HG02973 (cell line): ENCODE measurements around the gene HMGXB4.

ENCODE experiments used
- ATAC-seq: cut with Tn5 transposase; IDR thresholded peaks from one replicate; pipeline ENCODE4 v1.9.1; 2021; ENCODE audit warnings: moderate library complexity; ENCODE audit not compliant: unreplicated experiment

Gene HMGXB4

DNA sequence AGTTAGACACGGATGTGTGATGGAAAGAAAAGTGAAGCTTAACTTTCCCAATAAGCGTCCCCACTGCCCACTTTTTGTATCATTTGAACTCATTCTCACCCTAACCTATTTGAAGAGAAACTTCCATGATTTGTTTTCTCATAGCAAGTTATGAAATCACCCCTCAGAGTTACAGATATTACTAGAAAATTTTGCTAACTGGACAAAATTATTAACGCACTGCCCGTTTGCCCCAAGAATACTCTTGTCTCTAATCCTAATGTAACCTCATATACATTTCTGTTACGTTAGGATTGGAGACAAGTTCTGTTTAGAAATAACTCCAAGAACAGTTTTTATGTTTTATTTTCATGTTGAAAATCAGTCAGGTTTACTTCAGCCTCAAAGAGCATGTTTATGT, 67.9 kb downstream of the HMGXB4 start:
- ATAC-seq = no peak

DNA sequence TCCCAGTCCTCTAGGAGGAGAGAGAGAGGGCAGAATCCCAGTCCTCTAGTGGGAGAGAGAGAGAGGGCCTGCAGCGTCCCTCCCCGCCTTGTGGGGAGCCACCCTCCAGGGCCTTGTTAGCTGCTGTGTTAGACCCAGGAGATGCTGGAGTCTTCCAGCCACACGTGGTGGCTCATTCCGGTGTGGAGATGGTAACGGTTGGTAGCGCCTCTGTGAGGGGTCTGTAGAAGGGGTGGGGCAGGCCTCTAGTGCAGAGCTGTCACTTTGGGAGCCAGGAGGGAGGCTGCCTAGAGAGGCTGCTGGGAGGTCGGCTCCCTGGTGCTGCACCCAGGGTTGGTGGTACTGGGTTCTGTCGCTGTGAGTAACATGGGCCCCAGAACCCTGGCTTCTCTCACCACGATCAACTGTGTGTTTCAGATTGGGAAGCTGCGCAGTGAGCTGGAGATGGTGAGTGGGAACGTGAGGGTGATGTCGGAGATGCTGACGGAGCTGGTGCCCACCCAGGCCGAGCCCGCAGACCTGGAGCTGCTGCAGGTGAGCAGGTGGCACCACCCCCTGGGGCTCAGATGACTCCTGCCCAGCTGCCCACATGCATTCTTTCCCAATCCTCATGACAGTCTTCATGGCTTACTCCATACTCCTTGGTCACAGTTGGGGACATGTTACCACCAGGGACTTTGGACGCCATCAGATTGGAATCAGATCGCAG, 69.7 kb downstream of the HMGXB4 start:
- ATAC-seq = no peak

DNA sequence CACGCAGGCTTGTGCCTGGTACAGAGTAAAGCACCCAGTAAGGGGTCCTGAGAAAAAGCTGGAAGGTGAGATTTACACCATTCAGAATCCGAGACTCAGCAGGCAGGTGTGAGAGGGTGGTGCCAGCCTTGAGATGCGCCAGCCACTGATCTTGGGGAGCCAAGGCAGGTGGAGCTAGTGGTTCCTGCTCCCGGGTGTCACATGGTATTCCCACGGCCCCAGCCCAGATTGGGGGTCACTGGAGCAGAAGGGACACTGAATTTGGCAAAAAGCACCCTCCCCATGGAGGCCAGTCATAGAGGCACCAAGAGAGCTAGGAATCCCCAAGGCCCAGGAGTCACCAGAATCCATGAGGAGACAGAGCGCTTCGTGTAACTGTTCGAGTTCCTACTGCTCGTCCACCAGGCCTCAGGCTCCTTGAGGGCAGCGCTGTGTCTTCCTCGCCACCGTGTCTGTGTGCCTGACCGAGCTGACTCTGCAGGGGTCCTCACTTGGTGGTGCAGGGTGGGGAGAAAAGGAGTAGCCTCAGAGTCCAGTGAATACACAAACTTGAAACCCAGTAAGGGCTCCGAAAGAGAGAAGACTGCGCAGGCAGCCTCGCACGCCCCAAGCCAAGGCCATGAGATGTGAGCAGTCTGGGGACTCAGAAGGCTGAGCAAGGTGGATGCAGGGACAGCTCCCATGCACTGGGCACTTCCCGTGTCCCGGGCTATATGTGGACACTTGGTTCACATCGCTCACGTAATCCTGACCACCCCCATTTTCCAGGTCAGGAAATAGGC, 70.6 kb downstream of the HMGXB4 start:
- ATAC-seq = no peak

DNA sequence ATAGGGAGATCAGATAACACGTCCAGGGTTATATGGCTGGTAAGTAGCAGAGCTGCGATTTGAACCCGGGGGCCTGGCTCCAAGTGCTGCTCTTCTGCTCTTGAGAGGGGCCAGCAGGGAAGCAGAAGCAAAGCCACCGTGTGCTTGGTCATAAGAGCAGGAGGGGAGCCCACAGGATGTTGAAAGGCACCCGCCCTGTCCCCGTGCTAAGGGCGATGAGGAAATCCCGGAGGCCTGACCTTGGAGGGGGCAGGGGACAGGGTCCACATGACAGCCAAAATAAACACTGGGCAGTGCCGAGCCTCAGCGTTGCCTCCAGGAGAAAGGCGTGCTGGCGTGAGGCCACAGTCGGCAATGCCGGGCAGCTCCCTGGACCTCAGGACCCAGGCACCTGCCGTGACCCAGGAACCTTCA, 71.2 kb downstream of the HMGXB4 start:
- ATAC-seq = no peak

DNA sequence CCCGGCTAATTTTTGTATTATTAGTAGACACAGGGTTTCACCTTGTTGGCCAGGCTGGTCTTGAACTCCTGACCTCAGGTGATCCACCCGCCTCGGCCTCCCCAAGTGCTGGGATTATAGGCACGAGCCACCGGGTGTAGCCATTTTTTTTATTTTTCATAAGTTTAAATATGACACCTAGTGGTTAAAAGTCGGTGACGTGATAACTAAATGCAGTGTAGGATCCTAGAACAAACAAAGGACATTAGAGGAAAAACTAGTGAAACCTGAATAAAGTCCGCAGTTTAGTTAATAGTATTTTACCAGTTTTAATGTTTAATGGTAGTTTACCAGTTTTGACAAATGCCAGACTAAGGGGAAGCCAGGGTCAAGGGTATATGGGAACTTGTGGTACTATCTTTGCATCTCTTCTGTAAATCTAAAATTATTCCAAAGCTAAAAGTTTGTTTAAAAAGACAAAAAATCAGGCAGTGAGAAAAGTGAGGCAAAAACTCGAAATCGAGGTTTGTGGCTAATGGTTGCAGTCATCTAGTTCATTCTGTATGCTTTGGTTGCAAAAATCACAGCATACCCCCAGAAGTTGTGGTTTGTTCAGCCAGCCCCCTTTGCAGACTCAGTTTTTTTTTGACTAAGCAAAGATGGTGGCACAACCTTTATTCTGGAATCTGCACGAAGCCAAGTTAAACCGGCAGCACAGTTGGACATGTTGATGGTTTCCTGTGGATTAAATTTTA, 72.0 kb downstream of the HMGXB4 start:
- ATAC-seq = no peak

DNA sequence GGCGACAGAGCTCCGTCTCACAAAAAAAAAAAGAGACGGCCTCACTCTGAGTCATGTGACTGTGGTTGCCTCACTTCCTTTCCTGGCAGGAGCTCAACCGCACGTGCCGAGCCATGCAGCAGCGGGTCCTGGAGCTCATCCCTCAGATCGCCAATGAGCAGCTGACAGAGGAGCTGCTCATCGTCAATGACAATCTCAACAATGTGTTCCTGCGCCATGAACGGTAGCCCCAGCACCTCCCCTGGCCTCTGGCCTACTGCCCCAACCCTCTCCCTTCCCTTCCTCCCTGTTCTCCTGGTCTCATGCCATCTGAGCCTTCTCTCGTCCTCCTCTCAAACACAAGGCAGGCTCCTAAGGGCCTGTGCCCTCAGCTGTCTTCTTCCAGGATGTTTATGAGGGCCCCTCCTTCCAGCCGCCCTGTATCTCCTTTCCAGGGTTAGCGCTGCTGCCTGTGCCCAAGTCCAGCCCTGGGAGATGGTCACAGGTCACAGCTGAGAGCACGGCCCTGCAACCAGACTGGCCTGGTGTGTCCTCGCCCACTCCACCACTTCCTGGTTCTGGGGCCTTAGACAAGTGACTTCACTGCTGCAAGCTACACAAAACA, 73.1 kb downstream of the HMGXB4 start:
- no peak for ATAC-seq

DNA sequence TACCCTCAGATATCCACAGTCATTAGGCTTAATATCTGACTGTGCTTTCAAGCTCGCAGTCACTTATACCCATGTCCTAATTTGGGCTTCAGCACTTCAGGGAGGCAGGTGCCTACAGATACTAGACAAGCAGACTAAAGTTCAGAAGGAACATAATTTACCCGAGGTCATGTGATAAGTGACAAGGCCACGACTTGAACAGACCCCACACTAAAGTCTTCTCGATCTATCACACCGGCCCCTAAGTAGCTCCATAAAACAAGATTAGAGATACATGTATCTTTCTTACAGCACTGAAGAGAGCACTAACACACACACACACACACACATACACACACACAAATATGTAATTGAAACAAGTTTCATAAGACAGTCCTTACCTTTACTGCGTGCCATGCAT, 75.0 kb downstream of the HMGXB4 start:
- no peak for ATAC-seq

DNA sequence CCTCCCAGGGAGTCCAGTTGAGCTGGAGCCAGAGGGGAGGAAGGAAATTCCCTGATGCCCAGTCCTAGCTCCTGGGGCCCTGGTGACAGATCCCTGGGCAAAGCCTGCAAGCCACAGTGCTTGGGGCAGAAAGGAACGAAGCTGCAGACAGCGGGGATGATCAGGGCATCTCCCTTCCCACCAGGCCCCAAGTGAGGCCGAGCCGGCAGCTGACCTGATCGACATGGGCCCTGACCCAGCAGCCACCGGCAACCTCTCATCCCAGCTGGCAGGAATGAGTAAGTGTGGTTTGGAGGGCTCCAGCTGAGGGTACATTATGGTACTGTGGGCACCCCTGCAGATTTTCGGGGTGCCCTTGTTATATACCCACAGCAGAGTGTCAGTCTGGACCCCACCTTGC, 75.9 kb downstream of the HMGXB4 start:
- ATAC-seq = no peak

DNA sequence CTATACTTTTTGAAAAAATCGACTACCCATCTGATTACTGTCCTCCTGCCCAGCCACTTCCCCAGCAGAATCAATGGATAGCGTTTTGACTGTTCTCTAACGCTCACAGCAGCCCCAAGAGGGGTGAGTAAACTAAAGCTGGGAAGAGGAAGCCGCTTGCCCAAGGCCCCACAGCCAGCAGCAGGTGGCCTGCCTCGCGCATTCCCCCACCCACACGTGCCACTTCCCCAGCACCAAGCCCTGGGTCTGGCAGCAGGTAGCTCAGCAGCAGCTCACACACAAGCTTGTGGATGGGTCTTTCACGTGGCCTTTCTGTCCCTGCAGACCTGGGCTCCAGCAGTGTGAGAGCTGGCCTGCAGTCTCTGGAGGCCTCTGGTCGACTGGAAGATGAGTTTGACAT, 76.7 kb downstream of the HMGXB4 start:
- ATAC-seq = no peak

DNA sequence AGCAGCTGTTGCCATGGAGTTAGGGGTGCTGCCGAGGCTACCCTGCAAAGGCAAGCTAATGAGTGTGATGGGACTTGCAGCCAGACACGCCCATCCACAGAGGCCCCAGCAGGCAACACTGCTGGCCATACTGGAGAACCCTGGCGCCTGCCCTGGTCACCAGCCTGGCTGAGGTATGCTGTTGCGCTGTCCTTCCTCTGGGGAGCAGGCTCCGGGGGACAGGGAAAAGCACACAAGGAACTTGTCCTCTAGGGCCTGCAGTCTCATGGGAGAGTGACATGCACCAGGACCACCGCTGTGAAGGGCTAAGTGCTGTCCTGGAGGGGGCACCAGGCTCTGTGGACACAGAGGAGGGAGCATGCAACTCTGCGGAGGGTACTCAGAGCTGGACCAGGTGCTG, 78.2 kb downstream of the HMGXB4 start:
- ATAC-seq = no peak

DNA sequence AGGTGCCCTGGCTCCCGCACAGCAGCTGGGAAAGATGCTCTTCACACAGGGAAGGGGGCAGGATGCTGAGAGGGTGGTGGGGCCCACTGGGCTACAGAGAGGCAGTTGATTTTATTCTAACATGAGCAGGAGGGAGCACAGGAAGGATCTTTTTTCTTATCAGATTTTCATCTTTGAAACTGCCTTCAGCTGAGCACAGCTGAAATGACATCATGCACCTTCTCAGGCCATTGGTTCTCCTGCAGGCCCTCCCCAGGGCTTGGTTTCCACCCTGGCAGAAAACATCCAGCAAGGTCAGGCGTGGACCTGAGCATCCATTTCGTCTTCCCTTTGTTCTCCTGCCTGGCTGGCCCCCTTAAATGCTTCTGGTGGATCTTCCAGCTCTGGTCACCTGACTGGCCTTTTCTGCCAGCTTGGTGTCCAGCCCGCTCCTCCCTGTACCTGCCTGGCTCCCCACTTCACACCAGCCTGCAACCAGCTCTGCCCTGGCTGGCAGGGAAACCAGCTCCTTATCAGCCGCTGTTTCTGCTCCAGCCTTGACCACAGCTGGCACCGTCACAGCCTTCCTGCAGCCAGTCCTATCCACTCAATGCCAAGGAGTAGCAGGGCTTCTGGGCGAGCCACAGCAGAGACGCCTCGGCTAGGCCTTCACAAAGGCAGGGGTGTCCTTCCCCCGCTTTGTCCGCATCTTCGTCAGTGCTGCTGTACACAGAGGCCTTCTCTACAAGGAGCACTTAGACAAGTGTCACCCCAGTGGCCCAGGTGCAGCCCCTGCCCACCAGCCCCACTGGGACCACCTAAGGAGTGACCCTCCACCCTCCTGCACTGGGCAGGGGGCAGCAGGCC, 78.9 kb downstream of the HMGXB4 start:
- no peak for ATAC-seq

DNA sequence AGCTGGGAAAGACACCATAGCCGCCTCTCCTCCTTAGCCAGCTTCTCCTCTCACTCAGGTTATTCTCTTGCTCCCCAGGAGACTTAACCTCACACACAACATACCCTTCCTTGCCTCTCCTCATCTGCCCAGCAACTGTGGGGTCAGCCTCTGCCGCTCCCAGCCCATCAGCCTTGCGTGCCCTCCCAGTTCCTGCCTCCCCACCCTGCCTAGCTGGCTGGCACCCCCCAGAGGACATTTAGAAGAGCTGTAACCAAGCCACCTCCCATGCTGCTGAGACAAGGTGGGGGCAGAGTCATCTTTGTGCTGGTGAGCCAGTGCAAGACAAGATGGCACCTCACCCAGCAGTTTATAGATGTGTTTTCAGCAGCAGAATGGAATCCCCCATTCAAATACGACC, 80.6 kb downstream of the HMGXB4 start:
- no peak for ATAC-seq

DNA sequence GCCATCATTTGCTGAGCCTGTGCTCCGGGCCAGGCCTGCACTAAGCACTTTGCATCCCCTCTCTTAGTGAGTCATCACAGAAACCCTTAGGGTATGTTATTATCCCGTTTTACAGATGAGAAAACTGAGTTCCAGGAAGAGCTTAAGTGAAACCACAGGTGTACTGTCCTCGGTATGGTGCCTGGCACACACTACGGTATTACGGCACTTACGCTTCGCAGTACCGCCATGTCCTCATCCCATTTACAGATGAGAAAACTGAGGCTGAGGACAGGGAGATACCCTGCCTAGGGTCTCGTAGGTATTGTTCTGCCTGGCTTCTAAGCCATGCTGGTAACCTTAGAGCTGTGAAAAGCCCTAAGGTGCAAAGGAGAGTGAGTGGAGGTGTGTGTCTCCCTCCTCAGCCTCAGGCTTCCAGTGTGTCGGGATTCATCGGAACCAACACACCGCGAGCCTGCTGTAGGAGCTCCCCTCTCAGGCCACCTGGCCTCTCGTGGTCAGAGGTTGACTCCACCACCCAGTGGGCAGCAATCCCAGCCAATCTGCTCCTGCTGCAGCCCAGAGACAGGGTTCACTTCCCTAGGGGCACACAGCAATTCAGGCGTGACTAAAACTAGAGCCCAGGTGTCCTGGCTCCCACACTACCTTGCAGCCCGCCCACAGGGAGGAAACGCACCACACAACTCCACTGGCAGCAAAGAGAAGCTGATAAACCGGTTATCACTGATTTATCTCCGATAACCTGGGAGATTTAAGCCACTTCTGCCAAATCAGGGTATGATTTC, 84.0 kb downstream of the HMGXB4 start:
- ATAC-seq = no peak

DNA sequence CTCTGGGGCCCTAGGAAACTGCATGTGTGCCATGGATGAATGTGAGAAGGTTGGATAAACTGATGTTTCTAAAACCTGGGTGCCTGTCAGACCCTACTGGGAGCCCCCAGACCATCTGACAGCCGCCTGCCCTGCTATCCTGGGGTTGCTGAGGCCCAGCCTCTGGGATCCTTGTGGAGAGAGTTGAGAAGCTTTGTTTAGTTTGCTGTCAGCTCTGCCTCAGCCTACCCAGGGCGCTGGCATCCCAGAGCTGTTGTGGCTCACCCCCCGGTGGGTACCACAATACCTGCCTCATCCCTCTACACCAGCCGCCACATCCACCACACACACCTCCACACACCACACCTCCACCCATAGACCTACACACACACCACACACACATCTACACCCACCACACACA, 85.1 kb downstream of the HMGXB4 start:
- no peak for ATAC-seq

DNA sequence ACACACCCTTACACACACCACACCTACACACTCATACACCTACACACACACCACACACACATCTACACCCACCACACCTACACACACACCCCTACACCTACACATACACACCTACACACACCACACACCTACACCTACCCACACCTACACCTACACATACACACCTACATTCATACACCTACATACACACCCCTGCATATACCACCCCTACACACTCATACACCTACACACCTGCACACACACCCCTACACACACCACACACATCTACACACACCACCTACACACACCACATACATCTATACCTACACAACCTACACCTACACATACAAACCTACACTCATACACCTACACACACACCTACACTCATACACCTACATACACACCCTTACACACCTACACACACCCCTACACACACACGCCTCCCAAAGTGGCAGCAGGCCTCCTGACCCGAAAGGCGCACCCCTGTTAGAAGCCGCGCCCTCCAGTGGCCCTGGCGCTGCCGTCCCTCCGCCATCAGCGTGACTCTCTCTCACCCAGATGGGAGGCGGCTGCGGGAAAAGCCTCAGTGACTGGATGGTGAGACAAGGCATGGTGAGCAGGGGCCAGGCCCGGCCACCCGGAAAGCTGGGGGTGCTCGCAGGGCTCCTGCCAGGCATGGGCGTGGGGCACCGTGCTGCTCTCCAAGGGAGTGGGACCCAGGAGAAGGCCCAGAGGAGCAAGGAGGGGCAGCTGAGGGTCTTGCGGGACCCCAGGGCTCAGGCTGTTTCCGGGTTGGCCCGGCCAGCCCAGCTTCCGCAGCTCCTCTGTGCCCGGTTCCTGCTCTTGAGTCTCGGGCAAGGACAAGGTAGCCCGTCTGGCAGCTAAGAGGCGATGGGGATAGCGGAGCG, 86.6 kb downstream of the HMGXB4 start:
- ATAC-seq = no peak

DNA sequence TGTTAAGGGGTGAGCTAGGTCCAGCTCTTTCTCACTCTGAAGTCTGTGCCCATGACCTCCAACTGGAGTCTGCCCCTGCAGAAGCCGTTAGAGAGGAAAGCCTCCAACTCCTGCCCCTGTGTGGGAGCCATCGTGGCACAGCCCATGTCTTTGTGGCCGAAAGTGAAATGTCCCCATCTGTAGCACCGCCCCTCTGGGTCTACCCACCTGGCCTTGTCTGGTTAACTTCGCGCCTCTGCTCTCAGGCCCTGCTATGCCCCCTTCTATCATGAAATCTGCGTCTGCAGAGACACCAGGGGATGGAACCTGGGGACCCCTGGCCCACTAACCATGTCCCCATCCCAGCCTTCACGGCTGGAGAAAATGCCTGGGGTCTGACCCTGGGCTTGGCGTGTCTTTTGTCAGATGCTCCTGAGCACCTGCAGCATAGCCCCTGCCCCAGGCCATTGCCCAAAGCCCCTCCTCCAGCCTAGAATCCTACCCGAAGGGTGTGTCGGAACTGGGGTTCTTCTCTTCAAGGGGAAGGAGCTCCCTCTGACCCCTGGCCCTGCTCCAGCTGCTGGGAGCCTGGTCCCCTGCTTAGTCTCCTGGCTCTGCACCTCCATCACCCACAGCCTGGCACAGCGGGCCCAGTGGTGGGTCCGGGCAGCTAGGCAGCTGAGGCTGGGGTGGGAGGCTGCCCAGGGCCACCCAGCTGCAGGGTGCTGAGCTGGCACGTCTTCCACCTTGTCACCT, 87.8 kb downstream of the HMGXB4 start:
- ATAC-seq = no peak
